HG02938 (cell line): ENCODE results near the gene CHST15.

Experiments used
- ATAC-seq: cut with Tn5 transposase; IDR thresholded peaks from one replicate; pipeline ENCODE4 v1.9.1; 2021; ENCODE audit warnings: mild to moderate bottlenecking, moderate library complexity; ENCODE audit not compliant: unreplicated experiment

CHST15 gene

DNA sequence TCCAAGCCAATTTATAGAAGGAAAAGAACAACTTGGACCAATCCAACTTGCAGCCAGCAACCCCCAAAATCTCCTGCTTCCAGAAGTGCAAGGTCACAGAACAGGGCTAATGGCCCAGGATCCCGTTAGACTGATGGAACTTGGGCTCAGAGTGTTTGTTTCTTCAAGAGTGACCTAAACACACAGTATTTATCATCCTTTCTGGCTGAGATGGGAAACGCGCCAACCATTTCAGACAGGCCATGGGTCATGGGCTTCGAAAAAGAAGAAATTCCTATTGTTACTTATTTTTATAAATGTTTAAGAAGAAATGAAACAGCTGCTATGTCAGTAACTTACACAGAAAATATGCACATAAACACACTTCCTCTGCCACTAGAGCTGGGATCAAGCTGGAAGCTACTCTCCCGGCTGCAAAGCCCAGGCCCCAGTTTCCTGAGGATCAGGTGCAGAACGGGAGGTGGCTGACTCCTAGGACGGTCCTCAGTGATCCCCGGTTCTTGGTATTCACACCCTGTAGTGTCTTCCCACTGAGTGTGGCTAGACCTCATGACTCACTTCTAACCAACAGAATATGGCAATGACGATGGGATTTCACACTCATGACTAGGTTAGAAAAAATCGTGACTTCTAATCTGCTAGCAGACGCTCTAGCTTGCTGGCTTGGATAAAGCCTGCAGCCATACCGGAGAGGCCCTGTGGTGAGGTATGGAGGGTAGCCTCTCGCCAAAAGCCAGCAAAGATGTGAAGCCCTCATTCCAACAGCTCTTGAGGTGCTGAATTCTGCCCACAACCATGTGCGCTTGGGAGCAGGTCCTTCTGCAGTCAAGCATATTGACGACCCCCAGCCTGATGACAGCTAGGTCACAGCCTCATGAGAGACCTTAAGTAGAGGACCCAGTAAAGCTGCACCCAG is 60.2 kb downstream of the CHST15 start:
- no peak for ATAC-seq

DNA sequence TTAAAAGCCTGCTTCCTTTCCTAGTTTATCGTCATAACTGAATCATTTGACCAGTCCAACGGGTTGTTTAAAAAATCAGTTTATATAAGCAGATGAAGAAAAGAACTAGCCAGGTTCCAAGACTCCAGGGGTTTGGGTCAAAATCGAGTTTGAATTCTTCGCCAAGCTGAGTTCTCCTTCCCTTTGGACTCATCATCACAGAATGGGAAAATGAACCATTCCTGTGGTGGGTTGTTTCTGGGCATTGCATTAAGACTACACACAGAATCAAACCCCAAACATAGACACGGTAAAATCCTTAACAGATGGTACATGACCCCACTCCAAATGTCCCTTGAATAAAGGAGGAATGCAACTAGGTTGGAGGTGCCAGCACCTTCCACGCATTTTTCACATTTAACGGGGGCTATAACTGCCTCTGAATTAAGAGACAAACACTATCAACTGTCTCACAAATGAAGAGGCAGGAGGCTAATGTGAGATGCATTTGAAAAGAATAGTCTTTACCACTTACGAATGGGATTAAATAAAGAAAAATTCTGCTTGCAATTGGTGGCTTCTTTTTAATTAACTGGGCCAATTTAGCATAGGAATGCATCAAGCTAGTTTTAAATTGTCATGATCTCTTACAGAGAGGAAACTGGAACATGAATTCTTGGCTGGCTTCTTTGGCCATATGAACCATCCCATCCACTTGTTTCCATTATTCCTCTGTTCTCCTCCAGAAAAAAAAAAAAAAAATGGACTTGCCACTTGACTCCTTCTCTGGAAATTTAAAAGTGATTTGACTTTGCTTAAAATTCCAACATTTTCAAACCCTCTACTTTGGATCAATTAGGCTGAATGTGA is 61.1 kb downstream of the CHST15 start:
- ATAC-seq: no peak

DNA sequence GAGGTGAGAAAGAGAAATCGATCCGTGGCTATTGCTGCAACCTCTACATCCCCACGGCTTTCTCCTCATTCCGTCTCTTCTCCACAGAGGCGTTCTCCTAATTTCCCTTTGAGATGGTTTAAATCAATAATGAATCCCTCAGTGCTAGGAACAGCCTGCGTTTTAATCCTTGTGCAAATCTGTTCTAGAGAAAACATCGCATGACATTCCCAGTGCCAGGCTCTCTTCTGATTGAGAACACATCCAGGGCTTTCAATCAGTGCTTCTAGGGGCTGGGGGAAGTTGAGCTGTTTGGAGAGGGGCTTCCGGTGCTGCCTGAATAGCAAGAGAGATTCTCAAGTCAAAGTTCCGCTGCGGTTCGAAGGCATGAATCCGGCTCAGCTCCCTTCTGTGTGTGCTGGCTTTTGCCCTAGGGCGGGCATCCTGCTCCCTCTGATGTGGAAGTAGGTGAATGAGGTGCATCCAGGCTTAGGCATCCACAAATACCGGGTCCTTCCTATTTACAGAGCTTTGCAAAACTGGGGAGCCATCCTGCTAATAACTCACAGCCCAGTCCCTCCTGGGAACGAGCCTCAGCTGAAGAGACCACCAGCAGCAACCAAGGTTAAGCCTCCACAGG is 62.8 kb downstream of the CHST15 start:
- ATAC-seq: no peak

DNA sequence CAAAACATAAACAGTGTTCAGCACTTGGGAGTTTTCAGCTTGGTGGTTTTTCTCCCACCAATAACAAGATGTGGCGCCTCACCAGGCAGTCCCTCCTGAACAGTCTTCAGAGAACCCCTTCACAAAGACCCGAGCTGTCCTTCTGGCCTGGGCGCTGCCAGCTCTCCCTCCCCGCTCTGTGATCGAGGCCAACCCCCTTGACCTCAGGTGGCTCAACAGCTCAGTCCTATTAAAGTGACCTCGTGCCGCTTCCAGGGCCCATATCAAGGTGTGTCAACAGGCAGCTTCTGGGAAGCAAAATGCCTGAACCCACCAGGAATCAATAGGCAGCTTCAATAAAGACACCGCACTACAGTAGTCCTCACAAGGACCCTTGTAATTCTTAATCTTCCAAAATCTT is 63.3 kb downstream of the CHST15 start:
- ATAC-seq: no peak

DNA sequence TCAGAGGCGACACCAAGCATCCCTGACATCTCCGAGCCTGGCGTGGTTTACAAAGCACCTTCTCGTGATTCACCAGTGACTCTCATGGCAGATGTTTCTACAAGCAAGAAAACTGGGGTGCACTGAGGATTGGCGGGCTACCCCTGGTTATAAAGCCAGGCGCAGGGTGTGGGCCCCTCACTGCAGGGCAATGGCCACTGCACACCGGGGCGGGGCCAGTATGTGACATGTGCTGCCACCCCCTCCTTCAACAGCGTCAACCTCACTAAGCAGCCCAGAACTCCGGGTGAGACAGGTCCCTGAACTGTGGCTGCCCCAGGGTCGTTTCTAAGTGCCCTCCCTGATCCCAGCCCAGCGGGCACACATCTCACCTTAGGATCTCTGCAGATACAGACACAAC is 63.8 kb downstream of the CHST15 start:
- ATAC-seq: no peak

DNA sequence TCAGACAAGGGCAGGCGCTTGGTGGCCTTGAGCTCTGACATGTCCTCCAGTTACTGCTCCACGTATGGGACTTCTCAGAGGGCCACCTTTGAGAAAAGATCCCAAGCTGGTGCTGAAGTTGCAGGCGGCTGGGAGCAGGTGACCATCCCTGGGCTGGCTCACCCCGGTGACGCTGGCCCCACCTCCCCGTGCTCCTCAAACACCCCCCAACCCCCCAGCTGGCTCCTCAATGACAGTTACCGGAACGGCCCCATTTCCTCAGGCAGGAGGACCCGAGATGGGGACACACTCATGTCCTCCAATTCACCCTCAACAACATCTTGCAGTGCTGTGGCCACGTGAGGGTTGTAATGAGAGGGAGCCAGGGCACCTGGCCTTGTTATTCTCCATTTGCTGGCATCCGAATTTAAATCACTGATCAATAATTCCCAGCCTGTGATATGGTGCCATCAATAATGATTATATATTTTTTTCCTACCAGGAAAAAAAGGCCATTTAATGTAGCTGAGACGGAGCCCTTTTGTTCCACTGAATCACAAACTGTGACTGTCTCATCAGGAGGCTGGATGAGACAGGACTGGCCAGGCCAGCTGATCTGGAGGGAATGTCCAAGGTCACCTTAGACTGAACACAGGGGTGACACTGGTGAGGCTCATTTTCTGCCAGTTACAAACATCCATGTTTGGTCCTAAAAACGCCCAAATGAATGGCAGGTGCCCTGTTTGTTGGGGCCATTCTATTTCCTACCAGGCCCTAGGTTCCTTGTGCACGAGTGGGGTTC is 64.5 kb downstream of the CHST15 start:
- ATAC-seq: no peak

DNA sequence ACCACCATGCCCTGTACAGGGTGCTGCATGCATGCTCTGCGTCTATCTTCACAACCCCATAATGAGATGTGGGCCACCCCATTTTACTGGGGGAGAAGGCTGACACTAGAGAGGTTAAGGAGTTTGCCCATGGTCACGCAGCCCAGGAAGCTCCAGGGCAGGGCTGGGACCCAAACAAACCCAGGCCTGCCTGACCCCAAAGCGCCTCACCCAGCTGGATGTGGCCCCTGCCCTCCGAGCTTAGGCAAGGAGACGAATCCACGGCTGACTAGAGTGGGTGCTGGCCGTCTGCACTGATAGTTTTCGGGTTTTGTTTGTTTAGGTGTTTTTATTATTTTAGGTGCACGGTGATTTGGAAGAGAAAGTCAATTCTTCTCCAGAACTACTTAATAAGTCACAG is 65.7 kb downstream of the CHST15 start:
- no peak for ATAC-seq

DNA sequence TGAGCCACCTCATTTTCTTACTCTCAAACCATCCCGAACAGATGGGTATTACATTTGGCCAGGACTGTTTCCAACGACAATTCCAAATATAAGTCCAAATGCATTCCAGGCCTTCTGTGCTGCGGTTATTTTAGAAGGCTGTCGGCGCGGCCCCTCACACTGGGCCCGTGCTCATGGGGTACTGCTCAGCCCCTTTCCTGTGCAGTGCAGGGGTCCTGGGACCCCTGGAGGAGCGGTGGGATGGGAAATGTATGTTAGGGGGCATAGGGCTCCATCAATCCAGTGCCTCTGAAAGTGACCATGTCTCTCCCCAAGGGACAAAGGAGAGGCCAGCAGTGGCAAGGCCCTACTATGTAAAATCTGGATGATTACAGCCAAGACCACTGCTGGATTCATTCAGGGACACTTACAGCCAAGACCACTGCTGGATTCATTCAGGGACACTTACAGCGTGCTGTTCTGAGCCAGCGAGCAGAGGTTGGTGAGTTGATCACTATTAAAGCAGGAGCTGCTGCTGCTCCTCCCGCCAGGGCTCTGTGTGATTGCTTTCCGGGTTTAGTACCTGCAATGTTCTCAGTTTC is 66.3 kb downstream of the CHST15 start:
- ATAC-seq: no peak

DNA sequence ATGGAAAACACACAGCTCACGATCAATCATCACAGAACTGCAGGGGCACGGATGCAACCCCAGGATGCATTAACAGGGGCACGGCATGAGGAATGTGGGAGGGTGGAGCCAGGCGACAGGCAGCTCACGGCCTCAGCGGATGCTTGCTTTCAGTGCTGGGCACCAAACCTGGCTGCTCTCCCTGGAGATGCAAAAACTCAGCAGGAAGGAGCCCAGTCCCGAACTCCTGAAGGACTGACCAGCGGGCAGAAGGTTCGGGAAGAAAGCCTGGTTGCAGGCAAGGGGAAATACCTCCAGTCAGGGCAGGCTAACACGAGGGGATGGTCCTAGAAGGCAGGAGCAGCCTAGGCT is 66.8 kb downstream of the CHST15 start:
- ATAC-seq: no peak

DNA sequence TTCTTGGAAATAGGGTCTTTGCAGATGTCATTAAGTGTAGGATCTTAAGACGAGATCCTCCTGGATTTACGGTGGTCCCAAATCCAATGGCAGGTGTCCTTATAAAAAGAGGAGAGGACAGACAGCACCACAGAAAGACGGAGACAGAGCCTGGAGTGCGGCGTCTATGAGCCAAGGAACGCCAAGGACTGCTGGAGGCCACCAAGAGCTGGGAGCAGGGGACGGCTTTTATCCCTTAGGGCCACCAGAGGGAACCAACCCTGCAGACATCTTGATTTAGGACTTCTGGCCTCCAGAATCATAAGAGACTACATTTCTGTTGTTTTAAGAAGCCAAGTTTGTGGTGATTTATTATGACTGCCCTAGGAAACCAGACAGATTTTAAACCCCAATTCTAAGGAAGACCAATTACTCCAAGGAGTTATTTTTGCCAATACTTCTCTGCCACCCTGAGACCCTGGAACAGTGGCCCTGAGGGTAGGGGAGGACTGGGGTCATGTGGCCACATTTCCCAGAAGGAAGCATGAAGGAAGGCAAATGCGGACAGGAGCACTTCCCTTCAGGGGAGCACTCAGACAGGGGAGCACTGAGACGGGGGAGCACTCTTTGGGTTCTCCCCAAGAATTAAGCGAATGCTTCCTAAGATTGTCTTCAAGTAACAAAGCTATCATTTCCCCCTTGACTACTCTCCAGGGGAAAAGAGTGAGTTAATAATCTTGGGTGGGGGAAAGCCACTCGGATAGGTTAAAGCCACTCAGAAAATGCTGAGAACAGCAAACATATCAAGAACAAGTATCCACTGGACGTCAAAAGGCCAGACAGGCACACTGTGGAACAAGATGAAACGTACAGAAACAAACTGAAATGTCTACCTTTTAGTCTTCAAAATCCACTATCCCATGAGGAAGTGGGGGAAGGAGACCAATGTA is 67.5 kb downstream of the CHST15 start:
- no peak for ATAC-seq

DNA sequence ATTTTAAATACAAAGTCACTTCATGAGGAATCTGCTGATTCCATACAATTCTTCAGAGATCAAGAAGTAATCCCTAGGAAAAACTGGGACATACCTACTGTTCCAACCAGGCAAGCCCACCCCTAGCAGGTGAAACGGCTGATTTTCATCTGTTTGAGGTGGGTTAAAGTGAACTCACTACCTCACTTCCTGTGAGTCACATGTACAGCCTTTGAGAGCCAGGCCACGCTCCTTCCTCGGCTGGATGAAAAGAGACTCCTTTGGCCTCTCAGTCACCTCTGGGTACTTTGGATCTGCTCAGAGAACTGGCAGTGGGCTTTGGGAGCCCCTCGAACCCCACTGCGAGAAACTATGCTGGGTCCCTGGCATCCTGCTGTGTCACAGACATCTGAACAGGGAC is 68.2 kb downstream of the CHST15 start:
- ATAC-seq: no peak

DNA sequence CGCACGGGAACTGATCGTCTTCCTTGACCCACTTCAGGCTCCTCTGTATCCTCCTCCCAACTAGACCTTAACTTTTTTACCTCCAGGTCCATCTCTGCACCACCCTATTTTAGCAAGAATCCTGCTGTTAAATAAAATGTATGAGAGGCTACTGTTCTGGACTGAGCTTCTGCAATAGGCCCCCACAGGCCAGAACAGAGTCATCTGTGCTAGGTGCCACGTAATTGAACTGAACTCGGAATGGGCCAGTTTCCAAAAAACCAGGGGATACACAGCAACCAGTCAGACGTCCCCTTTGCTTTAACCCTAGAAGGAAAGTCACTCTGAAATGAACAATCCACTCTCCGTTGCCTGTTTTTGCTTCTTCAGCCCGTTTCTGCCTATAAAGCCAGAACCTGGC is 71.3 kb downstream of the CHST15 start:
- no peak for ATAC-seq

DNA sequence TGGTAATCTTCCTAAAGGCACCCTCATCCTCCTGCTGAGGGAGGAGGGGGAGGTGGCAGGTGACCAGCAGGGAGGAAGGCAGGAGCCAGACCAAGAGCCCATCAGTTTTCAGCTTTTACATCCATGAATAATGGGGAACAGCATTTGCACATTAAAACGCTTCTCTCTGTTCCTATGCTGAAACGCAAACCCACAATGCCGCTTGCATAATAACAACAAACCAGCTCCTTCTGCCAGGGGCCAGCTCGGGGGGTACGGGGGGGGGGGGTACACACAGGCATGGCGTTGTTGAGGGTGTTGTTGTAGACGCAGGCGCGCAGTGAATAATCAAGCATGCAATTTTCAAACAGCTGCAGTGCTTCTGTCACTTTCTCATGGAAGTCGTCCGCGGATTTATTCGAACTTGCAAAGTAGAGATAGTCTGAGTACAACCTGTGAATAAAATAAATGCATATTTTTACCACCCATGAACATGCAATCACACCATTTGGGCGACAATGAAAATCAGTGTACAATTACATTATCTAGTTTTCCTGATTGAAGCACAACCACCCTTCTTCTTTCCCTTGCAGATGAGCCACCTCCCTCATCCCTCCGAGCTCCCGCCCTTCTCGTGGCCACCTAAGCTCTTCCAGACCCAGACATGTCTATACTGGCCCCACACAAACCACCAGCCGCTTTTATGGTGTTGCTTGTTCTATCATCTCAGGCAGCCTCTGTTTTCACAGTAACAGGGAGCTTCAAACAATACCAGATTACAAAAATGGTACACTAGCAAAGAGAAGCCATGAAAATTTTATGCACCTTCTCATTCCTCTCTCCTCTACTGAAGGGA is 72.2 kb downstream of the CHST15 start:
- ATAC-seq: no peak

DNA sequence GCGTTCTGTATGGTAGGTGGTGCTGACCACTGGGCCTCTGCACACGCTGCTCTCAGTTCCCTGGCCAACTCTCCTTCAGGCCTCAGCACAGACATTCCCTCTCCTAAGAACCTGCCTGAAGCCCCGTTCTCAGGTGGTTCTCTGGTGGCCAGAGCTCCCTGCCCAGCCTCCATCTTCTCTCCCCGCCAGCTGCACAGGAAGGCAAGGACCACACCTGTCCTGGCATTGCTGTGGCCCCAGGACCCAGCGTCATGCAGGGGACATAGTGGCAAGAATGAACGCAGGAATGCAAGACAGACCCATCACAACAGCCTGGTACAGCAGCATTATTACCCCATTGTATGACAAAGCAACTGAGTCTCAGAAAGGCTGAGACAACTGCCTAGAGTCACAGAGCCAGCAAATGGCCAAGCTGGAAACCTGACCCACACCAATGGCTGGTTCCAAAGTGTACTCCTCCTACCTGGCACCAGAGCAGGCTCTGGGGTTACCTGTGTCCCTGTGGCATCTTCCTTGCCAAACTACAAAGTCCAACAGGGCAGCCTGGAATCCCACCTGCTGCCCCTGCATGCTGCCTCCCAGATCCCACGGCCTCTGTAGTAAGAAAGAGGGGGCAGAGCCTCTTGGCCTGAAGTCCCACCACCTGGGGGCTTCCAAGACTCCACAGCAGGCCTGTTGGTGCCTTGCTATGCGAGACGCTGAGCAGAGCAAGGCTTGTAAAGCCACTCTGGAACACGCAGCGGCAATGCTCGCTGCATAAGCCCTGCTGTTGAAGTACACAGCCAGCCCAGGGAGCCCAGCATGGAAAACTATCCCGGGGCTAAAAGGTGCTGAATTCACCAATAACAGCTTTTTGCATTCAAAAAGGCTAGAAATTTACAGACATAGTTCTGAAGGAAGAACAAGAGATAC is 73.3 kb downstream of the CHST15 start:
- ATAC-seq: no peak

DNA sequence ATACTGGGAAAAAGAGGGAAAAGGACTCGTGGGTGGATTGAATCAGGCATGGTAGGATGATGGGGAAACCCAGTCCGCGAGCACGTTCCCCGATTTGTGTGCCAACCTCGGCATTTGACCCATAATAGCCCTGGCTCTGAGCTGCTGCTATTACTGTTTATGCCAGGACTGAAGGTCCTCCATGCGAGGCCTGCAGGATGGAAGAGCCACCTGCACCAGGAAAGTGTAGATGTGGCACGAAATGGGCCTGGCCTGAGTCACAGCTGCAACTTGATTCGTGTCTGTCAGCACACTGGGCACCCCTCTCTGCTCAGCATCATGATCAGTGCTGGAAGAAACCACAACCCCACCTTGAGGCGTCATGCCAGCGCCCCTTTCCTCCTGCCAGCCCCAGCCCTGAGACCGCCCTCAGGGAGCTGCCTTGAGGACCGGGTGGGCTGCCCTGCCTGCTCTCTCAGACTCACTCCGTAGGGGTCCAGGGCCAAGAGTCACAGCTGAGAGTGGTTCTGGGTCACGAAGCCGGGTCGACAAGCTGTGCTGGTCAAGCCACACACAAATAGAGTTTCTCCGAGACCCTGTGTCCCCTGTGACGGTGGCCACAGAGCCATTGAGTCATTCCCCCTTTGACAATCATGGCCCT is 74.4 kb downstream of the CHST15 start:
- no peak for ATAC-seq

DNA sequence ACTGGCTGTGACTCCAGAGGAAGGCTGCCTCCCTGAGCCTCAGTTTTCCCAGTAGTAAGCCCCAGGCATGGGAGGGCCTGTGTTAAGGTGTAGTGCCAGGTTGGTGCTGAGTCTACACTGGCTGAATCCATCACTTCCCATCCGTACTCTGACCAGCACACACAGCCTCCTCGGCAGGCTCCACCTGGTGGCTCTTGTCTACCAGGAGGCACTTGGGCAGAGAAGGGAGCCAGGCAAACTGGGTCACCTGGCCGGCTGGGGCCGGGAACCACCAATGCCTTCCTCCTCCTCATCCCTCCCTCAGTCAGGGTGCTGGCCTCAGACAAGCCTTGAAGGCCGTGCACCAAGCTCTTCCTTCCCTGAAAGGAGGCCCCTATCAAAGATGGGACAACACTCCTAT is 75.7 kb downstream of the CHST15 start:
- no peak for ATAC-seq

DNA sequence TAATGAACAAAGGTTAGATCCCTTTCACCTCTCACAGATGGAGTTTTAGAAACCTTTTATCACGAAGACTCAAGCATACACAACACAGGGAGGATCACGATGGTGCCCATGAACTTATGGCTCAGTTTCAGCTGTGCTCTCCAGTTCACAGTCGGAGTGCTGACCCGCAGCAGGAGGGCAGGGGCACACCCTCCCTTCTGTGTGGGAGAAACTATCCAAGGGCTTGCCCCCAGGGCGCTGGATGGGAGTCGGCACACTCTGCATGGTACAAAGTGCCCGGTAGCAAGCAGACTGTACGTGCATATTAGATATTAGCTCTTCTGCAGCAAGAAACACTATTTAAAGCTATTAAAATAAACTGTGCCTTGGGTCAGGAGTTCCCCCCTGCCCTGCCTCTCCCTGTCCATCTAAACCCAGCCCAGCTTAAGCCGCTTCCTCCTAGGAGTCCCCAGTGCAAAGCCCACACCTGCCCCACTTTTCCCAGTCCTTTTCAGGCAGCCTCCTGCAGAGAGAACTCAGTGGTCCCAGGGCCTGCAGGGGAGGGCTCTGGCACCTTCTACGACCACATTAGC is 76.5 kb downstream of the CHST15 start:
- no peak for ATAC-seq
